ENCODE results near the gene RASSF3. TPM values are rescaled to one million over a fixed set of nuclear protein-coding genes. Genes with fewer than 3 reads are reported as not detected.
"Not testable (repeated sequence)": the region's sequence is repeated elsewhere in the genome, so short reads cannot be mapped to it uniquely, and the experiment has no call there.

The RASSF3 gene
- total RNA-seq, 1 experiment from 2014 or later, result 23.0 TPM

- no peak for DNase-seq (ENCODE audit: low spot score)
These were observed 23.0 kb downstream of the RASSF3 start for GRCh38 chr12:64633011-64633939.

- DNase-seq (ENCODE audit: low spot score), result peak; percentile 65
These were observed 23.6 kb downstream of the RASSF3 start for GRCh38 chr12:64633940-64634337.

GRCh38 chr12:64634508-64635092 is 24.3 kb downstream of the RASSF3 start:
- no peak for DNase-seq (ENCODE audit: low spot score)

- DNase-seq (ENCODE audit: low spot score), result no peak
These were observed 25.2 kb downstream of the RASSF3 start for GRCh38 chr12:64635356-64635998.

GRCh38 chr12:64636856-64637255 is 26.6 kb downstream of the RASSF3 start:
- DNase-seq (ENCODE audit: low spot score), result no peak

- DNase-seq (ENCODE audit: low spot score), result no peak
These were observed 29.2 kb downstream of the RASSF3 start for GRCh38 chr12:64639466-64639865.

GRCh38 chr12:64646318-64646717 is 36.0 kb downstream of the RASSF3 start:
- DNase-seq (ENCODE audit: low spot score), result no peak

GRCh38 chr12:64649487-64649886 is 39.2 kb downstream of the RASSF3 start:
- DNase-seq (ENCODE audit: low spot score), result no peak

GRCh38 chr12:64650762-64651161 is 40.5 kb downstream of the RASSF3 start:
- no peak for DNase-seq (ENCODE audit: low spot score)

GRCh38 chr12:64652346-64652745 is 42.1 kb downstream of the RASSF3 start:
- no peak for DNase-seq (ENCODE audit: low spot score)

GRCh38 chr12:64653123-64653522 is 42.8 kb downstream of the RASSF3 start:
- DNase-seq (ENCODE audit: low spot score), result no peak

GRCh38 chr12:64653907-64654306 is 43.6 kb downstream of the RASSF3 start:
- not testable (repeated sequence) for DNase-seq (ENCODE audit: low spot score)

GRCh38 chr12:64655141-64655540 is 44.8 kb downstream of the RASSF3 start:
- DNase-seq (ENCODE audit: low spot score), result no peak

GRCh38 chr12:64656429-64656828 is 46.1 kb downstream of the RASSF3 start:
- DNase-seq (ENCODE audit: low spot score), result no peak

GRCh38 chr12:64658892-64659481 is 48.7 kb downstream of the RASSF3 start:
- DNase-seq (ENCODE audit: low spot score), result no peak

- DNase-seq (ENCODE audit: low spot score), result no peak
These were observed 50.1 kb downstream of the RASSF3 start for GRCh38 chr12:64660237-64661018.

GRCh38 chr12:64663015-64663414 is 52.7 kb downstream of the RASSF3 start:
- no peak for DNase-seq (ENCODE audit: low spot score)

GRCh38 chr12:64665514-64665913 is 55.2 kb downstream of the RASSF3 start:
- no peak for DNase-seq (ENCODE audit: low spot score)

- no peak for DNase-seq (ENCODE audit: low spot score)
These were observed 56.0 kb downstream of the RASSF3 start for GRCh38 chr12:64666054-64666914.

- no peak for DNase-seq (ENCODE audit: low spot score)
These were observed 57.5 kb downstream of the RASSF3 start for GRCh38 chr12:64667793-64668192.
